Fibroblast of peridontal ligament (primary cell): ENCODE measurements around the gene FASTK.

Experiments used
- DNase-seq: peaks from one replicate; pipeline ENCODE4 v3.0.0-alpha.2; 2010; ENCODE audit errors: extremely low read depth

FASTK gene

DNA sequence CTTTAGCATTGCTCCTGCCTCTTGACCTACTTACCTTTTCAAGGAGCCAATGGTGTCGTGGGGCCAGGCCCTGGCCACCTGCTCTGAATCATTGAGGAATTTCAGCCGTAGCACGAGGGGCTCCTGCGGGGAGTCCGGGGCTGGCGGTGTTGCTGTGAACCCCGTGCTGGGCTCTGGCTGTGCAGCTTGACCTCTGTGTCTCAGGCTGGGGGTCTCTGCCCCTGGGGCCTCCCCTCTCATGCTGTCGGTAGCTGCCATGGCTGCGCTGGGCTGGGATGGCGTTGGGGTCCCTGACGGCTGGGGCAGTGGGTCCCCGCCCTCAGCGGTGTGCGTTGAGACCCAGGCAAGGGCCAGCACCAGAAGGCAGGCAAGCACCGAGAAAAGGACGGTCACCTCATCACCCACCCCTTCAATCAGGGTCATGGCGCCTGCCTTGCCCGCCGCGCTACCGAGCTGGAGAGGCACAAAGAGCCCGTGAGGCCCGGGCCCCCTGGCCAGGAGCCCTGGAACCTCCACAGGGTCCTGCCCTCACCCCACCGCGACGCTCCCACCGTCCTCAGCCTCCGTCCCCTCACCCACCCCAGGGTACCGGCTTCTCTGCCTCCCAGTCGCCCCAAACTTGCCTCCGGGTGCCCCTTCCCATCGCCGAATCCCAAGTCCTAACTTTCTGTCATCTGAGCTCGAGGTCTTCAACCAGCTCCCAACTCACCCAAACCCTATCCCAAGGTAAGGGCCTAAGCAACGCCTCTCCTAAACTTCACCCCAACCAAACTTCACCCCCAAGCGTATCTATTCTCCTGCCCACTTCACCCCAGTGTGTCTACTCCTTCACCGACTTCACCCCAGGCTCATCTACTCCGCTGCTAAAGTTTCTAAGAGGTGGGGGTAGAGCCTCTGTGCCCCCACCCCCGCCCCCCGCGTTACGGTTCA, 1.8 kb upstream of the FASTK start:
- DNase-seq = no peak

DNA sequence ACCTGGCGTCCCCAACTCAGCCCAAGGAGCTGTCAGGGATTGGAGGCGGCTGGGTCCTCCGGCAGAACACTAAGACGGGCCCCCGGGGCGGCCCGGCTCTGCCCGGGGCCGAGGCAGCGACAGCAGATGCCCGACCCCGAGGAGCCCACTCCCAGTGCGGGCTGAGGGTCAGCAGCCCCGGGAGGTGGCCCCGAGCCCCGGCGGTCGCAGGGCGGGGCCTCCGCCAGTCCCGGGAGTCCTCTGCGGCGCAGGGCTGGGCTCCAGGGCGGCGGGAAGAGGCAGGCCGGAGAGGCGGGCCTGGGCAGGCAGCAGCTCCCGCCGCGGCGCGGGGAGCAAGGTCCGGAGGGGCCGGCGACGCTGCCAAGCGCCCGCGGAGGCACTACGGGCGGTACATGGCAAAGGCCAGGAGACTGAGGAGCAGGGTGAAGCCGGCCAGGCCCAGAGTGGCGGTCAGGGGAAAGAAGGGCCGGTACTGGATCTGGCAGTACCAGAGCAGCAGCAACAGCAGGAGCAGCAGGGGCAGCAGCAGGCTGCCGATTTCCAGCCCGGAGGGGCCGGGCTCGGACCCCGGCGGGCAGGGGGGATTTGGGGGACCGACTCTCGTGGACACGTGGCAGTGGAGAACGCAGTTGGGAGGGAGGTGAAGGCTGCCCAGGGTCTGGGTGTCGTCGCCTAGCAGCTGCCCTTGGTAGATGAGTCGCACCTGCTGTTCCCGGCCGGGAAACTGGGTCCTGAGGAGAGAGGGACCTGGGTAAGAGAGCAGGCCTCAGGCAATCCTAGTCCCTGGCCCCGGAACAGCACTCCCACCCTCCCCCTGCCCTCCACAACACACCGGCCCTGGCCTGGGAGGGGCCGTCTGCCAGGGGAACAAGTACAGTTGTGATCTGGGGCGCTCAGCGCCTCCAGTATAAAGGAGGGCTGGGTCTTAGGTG, 827 bp upstream of the FASTK start:
- DNase-seq = no peak

DNA sequence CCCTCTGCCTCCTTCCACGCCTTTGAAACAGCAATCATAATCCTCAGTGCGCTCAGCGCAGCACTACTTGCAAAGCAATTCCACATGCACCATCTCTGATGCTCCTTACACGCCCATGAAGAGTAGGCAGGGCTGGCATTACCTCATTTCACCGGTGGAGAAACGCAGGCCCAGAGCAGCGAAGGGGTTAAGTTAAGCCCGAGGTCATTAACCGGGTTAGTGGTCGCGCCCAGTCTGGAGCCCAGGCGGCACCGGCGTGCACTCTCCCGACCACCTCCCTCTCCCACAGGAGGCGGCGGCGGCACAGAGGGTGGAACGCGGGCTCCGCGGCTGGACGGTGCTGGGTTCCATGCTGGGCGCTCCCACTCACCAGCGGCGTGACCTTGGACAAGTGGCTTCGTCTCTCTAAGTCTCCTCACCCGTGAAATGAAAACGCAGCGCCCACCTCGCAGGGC, 515 bp downstream of the FASTK start:
- DNase-seq = peak; percentile 32

DNA sequence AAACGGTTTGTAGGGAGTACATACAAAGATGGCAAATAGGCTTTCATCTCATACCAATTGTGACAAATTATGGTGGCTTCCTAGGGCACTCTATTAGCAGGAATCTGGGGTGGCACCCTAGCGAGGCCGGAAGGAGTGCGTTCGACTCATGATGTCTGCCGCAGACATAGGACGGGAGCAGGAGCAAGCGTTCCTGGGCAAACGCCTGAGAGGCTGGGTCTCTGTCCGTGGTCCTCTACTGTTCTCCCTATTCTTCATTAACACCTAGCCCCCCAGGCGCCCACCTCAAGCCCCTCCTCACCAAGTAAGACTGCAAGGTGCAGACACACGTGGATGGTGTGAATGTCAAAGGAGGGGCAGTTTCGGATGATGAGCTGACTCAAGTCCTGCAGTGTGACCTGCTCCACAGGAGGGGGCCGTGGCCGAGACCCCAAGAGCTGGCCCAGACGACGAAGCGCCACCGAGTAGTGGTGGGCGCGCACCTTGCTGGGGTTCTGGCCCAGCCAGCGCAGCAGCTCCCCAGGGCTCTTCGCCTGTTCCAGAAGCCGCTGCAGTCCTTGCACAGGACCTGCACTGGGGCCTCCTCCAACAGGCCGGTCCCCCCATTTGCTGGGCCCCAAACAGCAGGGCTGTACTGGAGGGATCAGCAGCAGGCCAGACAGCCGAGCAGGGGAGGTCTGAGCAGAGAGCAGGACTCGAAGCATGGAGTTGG, 1.3 kb downstream of the FASTK start:
- DNase-seq = no peak

DNA sequence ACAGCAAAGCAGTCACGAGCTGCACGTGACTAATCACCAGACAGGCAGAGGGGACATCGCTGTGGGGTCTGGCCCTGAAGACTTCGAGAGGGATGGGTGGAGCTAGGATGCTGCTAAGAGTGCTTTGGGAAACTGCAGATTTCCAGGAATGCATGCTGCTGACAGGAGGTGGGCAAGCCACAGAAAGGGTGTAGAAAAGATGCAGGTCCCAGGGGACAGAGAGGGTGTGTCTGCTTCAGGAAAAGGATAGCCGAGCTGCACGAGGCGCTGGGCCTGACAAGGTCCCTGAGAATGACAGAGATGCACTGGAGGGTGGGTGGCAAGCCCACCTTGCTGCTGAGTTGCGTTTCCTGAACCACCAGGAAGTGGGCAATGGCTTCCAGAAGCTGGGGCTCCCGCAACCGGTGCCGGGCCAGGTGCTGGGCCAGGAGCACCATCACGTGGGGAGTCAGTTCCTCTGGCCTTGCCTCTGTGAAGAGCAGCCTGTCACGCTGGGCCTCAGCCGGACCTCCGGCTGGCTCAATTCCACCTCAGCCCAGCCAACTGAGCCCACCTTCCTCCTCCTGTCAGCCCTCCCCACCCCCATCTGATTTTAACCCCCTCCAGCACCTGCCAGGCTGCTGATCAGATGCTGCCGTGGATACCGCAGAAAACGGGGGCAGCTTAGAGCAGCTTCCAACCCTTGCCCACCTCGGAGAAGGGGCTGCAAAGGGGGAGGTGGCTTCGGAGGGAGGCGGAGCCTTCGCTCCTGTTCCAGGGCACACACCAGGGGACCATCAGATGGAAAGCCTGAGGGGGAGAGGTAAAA, 2.2 kb downstream of the FASTK start:
- DNase-seq = no peak

DNA sequence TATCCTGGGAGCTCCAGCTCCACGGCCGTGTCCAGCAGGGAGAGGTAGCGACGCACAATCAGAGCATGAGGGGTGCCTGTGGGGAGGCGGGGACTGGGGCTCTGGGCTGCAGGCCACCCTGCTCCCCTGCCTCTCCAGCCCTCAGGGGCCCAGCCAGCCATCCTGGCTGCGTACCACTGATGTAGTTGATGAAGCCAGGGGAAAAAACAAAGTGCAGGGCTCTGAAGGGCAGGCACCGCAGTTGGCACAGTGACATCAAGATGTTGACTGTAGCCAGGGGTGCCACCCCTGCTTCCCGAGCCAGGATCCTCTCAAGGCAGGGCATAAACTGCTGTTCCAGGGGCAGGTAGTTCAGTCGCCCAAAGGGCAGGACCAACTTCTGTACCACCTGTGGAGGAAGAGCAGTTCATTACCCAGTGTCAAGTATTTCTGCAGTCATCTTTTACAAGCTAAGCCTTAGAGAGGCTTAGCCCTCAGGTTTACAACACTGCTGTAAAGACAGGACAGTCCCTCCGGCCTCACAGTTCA, 2.8 kb downstream of the FASTK start:
- no peak for DNase-seq

DNA sequence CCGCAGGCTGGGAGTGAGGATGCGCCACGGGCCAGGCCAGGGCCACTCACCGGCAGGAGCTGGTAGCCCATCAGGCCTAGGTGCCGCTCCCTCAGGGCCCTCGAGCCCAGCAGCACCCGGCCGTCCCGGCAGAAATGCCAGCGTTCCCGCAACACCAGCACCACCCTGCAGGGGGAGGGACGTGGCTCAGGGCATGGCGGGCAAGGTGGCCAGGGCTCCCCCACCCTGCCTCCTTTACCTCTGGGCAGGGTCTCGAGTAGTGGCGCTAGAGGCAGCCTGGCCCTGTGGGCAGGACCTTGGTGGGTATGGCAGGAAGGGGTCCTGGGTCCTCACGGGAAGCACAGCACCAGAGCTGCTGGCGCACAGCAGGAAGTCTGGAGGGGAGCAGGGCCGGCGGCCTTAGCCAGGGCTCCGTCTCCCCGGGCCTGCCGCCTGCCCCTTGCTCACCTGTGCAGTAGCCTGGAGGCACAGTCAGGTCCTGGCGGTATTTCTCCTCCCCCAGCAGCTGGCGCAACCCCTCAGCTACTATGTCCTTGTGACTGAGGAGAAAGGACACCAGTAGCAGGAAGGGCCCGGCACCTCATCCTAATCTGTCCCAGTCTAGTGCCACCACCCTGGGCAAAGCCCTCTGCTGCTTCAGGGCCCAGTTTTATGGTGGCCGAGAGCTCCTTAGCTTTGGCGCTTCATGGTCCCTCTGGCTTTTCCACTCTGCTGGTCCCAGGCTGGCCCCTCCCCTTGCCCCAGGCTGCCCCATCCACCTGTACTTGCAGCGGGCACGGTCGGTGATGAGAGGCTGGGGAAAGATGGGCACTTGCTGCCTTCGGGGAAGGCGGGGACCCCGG, 3.5 kb downstream of the FASTK start:
- no peak for DNase-seq

DNA sequence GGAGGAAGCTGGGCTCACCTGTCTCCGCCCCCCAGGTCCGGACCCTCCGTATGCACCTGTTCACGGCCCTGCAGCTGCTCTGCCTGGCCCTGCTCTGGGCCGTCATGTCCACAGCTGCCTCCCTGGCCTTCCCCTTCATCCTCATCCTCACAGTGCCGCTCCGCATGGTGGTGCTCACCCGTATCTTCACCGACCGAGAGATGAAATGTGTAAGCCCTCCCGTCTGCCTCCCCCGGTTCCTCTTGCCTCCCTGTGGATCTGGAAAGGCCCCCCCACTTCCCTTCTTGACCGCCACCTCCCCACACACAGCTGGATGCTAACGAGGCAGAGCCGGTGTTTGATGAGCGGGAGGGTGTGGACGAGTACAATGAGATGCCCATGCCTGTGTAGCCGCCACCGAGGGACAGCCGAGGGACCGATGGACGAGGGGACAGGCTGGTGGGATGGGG, 4.6 kb downstream of the FASTK start:
- no peak for DNase-seq

DNA sequence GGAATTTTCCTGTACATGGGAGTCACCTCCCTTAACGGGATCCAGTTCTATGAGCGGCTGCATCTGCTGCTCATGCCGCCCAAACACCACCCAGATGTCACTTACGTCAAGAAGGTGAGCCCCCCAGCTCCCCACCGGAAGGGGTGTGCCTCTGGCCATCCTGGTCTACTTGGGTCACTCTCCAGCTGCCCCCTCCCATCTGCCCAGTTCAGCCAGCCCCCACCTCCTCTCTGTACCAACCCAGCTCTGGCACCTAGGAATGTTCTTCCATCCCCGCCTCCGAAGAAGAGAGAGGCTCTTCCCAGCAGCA, 5.0 kb downstream of the FASTK start:
- DNase-seq = no peak

DNA sequence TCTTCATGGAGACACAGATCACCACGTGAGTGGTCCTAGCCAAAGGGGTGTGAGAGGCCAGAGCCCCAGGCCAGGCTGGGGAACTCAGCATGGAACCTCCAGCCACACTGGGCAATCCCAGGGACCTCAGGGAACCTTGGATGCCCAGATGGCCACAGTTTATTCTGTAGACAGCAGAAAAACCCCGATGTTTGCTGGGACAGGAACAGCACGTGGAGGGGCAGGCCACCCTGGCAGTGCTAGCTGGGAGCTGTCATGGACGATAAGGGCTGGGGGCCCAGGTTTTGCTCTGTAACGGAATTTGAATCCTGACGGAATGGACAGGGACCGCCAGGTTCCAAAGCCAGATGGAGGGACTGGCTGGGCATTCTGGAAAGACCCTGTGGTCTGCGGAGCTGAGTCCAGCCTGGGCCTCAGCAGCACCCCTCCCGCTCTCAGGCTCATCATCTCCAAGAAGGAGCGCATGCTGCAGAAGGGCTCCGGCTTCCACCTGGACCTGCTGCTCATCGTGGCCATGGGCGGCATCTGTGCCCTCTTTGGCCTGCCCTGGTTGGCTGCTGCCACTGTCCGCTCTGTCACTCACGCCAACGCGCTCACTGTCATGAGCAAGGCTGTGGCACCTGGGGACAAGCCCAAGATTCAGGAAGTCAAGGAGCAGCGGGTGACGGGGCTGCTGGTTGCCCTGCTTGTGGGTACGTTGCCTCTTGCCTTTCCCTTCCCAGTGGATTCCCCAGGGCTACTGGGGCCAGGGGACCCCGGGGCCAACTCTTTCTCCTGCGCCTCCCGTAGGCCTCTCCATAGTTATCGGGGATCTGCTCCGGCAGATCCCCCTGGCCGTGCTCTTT, 5.6 kb downstream of the FASTK start:
- DNase-seq = no peak

DNA sequence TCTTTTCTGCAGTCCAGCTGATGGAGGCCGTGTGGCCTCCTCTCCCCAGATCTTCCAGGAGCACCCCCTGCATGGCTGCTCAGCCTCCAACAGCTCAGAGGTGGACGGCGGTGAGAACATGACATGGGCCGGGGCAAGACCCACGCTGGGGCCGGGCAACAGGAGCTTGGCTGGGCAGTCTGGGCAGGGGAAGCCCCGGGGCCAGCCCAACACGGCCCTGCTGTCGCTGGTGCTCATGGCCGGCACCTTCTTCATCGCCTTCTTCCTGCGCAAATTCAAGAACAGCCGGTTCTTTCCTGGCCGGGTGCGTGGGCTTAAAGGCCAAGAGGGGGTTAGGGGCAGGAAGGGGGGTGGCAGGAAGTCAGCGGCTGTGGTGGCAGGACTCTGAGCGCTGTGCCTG, 6.6 kb downstream of the FASTK start:
- no peak for DNase-seq

DNA sequence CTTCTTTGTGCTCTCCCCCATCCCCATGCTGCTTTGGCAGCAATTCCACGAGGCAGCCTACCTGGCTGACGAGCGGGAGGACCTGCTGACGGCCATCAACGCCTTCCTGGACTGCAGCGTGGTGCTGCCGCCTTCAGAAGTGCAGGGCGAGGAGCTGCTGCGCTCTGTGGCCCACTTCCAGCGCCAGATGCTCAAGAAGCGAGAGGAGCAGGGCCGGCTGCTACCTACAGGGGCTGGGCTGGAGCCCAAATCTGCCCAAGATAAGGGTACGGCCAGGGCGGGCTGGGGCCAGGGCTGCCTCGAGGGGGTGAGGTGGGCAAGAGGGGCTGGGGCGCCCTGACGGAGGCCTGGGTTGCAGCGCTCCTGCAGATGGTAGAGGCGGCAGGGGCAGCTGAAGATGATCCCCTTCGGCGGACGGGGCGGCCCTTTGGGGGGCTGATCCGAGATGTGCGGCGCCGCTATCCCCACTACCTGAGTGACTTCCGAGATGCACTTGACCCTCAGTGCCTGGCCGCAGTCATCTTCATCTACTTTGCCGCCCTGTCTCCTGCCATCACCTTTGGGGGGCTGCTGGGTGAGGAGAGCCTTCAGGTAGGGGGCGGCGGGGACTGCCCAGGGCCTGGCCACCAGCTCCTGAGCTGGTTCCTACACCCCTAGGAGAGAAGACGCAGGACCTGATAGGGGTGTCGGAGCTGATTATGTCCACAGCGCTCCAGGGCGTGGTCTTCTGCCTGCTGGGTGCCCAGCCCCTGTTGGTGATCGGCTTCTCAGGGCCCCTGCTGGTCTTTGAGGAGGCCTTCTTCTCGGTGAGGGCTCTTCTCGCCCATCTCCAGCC, 9.4 kb downstream of the FASTK start:
- DNase-seq = no peak

DNA sequence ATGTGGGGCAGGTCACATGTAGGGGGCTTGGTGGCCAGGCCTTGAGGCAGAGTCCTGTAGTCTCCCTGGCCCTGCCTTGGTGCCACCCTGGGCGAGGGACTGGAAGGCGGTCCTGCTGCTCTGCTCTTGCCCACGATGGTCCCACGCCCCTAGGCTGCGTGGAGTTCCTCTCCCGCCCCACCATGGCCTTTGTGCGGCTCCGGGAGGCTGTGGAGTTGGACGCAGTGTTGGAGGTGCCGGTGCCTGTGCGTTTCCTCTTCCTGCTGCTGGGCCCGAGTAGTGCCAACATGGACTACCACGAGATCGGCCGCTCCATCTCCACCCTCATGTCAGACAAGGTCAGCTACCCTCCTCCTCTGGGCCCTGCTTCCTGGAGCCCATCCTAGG, 10.0 kb downstream of the FASTK start:
- DNase-seq = no peak

DNA sequence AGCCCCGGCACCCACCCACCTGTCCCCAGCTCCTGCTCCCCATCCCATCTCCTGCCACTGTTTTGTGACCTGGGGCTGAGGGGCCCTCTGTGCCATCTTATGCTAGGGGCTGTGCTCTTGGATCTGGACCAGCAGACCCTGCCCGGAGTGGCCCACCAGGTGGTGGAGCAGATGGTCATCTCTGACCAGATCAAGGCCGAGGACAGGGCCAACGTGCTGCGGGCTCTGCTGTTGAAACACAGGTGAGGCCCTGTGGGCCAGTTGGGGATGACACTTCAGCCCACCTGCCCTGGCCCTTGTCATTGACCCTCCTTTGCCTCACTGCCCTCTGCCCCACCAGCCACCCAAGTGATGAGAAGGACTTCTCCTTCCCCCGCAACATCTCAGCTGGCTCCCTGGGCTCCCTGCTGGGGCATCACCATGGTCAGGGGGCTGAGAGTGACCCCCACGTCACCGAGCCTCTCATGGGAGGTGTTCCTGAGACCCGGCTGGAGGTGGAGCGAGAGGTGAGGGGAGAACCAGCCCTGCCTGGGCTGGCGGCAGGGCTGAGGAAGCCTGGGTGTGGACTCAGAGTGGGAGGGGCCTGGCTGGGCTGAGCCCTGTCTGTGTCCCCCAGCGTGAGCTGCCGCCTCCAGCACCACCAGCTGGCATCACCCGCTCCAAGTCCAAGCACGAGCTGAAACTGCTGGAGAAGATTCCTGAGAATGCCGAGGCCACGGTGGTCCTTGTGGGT, 10.6 kb downstream of the FASTK start:
- no peak for DNase-seq

DNA sequence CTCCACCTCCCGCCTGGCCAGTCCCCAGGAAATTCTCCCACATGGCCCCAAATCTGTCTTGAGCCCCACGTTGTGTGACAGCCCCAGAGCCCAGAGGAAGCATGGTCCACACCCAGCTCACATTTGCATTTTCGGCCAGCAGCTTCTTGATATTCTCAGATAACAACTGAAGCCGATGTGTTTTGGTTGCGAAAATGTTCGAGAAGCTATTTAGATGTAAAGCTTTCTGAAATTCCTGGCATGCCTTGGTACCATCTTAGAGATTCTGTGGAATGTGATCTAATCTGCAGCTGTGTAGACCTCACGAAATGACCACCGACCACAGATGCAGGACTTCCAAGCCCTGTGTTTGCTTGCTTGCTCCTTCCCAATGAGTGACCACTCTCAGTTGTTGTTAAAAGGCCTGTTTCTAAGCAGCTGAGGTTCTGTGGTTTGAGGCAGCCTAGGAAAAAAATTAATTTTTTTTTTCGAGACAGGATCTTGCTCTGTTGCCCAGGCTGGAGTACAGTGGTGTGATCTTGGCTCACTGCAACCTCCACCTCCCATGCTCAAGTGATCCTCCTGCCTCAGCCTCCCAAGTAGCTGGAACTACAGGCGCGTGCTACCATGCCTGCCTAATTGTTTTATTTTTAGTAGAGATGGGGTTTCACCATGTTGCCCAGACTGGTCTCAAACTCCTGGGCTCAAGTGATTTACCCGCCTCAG, 12.4 kb downstream of the FASTK start:
- DNase-seq = no peak

DNA sequence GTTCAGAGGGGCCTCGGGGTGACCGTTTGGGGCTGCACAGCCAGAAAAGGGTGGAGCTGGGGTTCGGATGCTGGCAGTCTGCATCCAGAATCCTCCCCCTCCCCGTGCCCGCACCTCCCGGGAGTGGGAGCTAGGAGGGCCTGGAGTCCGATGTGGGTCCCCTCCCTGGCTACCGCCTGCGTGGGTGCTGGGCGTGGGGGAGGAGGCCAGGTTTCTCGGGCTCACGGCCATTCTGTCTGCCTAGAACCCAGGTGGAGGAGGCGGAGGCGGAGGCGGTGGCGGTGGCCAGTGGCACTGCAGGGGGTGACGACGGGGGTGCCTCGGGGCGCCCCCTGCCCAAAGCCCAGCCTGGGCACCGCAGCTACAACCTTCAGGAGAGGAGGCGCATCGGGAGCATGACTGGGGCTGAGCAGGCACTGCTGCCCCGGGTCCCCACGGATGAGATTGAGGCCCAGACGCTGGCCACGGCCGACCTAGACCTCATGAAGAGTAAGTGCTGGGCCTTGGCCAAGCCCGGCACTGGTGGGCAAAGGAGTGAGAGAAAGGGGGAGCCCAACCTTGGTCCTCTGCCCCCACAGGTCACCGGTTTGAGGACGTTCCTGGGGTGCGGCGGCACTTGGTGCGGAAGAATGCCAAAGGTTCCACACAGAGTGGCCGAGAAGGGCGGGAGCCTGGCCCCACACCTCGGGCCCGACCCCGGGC, 14.2 kb downstream of the FASTK start:
- no peak for DNase-seq
